SKM-1 treated with dmso at 0.1 percent for 144 hours (cell line): ENCODE data around the gene TTC28.
"Not testable (repeated sequence)": the region's sequence is repeated elsewhere in the genome, so short reads cannot be mapped to it uniquely, and the experiment has no call there.

Source experiments
- DNase-seq: peaks from one replicate; lab custom pipeline; 2025; ENCODE audit not compliant: unreplicated experiment; lab: John Stamatoyannopoulos, UW

The TTC28 gene

DNA sequence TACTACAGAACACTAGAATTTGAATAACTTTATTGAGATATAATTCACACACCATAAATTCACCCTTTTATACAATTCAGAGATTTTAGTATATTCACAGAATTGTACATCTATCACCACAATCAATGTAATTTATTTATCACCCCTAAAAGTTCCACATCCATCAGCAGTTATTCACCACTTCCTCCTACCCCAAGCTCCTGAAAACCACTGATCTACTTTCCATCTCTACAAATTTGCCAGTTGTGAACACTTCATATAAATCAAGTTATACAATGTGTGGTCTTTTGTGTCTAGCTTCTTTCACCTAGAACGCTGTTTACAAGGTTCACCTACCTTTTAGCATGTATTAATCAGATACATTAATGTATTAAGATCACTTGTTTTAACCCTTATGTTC is 179.6 kb downstream of the TTC28 start:
- DNase-seq = no peak

DNA sequence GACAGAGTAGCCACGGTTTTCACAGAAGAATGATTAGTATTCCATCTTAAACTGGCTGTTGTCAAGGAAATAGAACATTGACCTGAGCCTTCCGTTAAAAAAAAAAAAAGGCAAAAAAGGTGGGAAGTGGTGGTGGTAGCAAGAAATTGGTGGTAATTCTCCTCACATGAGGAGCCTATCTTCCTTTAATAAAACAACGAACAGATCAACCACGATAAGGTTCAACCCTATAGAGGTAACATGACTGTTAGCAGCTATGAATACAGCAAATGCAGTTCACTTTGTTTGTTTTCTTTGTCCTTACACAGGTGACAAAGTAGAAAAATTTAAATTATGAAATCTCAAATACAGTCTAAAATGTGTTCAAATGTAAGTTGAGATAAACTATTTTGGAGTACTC is 181.6 kb downstream of the TTC28 start:
- DNase-seq = no peak

DNA sequence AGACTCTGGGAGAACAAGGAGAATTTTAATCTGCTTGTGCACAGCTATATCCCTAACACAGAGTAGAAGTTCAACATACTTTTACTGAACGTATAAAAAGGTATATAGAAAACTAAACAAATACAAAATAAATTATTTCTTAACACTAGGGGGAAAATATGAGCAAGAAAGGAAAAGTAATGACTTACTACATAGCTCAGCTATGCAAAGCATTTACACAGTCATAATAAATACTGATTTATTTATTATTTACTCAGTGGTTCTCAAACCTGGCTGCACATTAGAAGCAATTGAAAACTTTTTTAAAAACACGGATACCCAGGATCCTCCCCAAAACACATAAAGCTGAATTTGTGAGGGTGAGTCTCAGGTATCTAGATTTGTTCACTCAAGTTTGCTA is 182.5 kb downstream of the TTC28 start:
- no peak for DNase-seq

- DNase-seq = not testable (repeated sequence)
Observed at GRCh38 chr22:28491289-28491688, 188.4 kb downstream of the TTC28 start.

GRCh38 chr22:28488825-28489224 is 190.8 kb downstream of the TTC28 start:
- DNase-seq = no peak

DNA sequence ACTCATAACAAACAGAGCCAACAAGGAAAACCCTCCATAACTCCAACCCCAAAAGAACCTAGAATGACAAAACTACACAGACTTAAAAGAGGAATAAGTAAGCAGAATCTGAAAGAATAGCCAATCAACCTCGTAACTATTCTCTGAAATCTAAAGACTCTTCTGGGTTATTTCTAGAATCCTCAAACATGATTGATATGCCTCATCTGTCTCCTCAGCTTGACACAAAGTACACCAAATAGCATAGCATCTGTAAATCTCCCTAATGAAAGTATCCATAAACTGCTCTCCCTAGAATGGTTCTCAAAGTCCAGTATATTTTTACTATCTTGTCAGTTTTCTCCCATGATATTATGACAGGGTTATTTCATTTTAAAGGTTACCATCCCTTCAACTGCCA is 195.0 kb downstream of the TTC28 start:
- no peak for DNase-seq

- DNase-seq = no peak
Observed at GRCh38 chr22:28481725-28482124, 197.9 kb downstream of the TTC28 start.

GRCh38 chr22:28480000-28480715 is 199.5 kb downstream of the TTC28 start:
- DNase-seq = no peak

GRCh38 chr22:28478564-28478963 is 201.1 kb downstream of the TTC28 start:
- DNase-seq = no peak

DNA sequence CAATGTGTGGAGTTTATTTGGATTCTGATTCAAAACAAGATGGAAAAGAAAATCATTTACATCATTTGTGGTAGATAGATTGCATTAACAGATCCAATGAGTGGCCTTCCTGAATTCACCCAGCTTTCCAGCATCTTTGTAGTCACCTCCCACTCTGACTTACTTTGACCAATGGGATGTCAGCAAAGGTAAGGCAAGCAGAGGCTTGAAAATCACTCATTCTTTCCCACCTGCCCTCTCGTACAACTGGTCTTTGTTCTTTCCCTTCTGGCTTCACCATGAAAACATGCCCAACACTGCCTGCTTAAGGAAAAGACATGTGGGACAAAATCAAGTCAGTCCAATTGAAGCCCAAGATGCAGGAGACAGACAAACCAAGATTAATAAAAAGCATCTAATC is 202.1 kb downstream of the TTC28 start:
- no peak for DNase-seq

GRCh38 chr22:28474330-28474729 is 205.3 kb downstream of the TTC28 start:
- DNase-seq = no peak

- DNase-seq = no peak
Observed at GRCh38 chr22:28473258-28473657, 206.4 kb downstream of the TTC28 start.

DNA sequence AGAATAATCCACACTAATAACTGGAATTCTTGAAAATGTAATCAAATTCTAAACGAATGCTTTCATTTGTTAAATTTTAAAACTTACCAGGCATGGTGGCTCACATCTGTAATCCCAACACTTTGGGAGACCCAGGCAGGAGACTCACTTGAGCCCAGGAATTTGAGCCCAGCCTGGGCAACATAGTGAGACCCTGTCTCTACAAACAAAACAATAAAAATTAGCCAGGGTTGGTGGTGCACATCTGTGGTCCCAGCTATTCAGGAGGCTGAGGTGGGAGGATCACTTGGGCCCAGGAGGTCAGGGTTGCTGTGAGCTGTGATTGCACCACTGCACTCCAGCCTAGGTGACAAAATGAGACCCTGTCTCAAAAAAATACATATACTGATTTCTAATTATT is 212.6 kb downstream of the TTC28 start:
- DNase-seq = not testable (repeated sequence)

DNA sequence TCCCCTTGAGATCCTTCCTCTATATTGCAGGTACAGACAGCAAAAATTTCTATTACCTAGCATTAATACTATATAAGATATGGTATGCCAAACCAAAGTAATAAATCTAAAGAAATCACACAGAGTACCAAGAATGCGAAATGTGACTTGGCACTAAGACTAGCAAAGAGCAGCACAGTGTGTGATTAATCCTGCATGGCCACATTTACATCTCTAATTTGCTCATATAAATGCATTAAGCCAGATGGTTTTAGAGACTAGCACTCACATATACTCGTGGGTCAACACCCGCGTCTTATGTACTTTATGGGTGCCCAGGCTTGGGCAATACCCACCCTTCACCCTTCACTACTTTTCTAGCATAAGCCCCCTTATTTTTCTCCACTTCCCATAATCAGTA is 213.2 kb downstream of the TTC28 start:
- no peak for DNase-seq

DNA sequence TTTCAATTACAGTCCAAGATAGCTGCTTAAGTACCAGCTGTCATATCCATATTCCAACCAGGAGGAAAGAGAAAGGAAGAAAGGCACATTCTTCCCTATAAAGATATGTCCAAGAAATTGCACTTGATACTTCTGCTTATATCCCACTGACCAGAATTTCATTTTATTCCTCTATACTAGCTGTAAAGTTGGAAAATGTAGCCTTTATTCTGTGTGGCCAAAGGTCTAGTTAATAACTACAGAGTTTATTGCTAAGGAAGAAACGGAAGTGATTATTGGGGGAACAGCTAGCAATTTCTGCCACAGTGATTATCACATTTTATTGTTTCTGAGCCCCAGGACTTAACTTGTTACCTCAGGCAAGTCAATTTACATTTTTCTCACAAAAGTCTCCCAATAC is 213.8 kb downstream of the TTC28 start:
- DNase-seq = no peak

DNA sequence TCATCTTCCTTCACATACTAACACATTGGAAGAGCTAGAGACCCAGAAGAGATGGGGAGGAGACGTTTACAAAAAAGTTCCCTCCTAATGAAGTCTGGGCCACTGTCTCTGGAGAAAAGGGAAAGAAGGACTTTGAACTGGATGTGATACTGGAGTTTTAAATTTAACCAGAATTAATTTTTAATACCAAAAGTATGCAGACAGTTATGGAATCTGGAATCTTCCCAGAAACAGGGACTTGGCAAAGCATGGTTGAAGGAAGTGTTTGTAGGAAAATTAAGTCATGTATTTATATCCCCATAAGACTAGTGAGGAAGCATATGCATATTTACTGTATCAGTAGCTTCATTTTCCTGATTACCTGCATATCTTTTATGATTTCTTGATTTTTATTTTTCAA is 215.5 kb downstream of the TTC28 start:
- no peak for DNase-seq

DNA sequence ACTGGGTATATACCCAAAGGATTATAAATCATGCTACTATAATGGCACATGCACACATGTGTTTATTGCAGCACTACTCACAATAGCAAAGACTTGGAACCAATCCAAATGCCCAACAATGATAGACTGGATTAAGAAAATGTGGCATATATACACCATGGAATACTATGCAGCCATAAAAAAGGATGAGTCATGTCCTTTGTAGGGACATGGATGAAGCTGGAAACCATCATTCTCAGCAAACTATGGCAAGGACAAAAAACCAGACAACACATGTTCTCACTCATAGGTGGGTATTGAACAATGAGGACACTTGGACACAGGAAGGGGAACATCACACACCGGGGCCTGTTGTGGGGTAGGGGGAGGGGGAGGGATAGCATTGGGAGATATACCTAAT is 216.2 kb downstream of the TTC28 start:
- not testable (repeated sequence) for DNase-seq

GRCh38 chr22:28462901-28463300 is 216.7 kb downstream of the TTC28 start:
- no peak for DNase-seq

- no peak for DNase-seq
Observed at GRCh38 chr22:28462041-28462440, 217.6 kb downstream of the TTC28 start.

GRCh38 chr22:28454431-28455064 is 225.1 kb downstream of the TTC28 start:
- no peak for DNase-seq

DNA sequence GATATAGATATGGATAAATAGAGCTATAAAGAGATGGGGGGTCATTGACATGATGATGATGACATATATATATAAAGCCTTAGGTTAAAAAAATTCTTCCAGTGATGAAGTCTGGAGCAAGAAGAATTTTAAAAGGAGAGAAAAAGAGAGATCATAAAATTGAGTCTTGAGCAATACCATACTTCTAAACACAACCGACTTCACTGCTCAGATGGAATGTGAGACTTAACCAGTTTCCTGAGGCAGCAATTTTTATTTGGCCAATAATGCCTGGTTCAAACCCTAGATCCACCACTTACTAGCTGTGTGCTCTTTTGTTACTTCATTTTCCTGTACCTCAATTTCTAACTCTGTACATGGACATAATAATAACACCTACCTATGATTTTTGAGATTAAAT is 229.5 kb downstream of the TTC28 start:
- DNase-seq = no peak

DNA sequence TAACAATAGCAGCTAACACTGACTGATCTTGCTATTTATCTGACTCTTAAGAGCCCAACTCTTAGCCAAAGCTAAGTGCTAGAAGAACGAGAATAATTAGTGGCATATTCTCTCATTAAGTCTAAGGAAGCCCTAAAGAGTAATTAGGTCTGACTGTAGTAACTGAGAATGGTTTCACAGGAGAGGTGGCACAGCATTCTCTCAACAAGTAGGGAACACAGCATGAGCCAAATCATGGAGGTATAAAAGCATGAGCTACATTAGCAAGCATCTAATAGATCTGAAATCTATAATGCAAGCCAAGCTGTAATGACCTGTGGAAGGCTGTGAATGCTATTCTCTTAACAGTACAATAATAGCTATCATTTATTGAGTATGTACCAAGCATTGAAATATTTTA is 230.6 kb downstream of the TTC28 start:
- no peak for DNase-seq

- no peak for DNase-seq
Observed at GRCh38 chr22:28448625-28449024, 231.0 kb downstream of the TTC28 start.
